ENCODE results near the gene HIP1R.
A peak's percentile ranks its signal among the peaks of the same experiment; 100 is the strongest.
"Not testable (repeated sequence)": the region's sequence is repeated elsewhere in the genome, so short reads cannot be mapped to it uniquely, and the experiment has no call there.

Gene HIP1R, protein sequence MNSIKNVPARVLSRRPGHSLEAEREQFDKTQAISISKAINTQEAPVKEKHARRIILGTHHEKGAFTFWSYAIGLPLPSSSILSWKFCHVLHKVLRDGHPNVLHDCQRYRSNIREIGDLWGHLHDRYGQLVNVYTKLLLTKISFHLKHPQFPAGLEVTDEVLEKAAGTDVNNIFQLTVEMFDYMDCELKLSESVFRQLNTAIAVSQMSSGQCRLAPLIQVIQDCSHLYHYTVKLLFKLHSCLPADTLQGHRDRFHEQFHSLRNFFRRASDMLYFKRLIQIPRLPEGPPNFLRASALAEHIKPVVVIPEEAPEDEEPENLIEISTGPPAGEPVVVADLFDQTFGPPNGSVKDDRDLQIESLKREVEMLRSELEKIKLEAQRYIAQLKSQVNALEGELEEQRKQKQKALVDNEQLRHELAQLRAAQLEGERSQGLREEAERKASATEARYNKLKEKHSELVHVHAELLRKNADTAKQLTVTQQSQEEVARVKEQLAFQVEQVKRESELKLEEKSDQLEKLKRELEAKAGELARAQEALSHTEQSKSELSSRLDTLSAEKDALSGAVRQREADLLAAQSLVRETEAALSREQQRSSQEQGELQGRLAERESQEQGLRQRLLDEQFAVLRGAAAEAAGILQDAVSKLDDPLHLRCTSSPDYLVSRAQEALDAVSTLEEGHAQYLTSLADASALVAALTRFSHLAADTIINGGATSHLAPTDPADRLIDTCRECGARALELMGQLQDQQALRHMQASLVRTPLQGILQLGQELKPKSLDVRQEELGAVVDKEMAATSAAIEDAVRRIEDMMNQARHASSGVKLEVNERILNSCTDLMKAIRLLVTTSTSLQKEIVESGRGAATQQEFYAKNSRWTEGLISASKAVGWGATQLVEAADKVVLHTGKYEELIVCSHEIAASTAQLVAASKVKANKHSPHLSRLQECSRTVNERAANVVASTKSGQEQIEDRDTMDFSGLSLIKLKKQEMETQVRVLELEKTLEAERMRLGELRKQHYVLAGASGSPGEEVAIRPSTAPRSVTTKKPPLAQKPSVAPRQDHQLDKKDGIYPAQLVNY

DNA sequence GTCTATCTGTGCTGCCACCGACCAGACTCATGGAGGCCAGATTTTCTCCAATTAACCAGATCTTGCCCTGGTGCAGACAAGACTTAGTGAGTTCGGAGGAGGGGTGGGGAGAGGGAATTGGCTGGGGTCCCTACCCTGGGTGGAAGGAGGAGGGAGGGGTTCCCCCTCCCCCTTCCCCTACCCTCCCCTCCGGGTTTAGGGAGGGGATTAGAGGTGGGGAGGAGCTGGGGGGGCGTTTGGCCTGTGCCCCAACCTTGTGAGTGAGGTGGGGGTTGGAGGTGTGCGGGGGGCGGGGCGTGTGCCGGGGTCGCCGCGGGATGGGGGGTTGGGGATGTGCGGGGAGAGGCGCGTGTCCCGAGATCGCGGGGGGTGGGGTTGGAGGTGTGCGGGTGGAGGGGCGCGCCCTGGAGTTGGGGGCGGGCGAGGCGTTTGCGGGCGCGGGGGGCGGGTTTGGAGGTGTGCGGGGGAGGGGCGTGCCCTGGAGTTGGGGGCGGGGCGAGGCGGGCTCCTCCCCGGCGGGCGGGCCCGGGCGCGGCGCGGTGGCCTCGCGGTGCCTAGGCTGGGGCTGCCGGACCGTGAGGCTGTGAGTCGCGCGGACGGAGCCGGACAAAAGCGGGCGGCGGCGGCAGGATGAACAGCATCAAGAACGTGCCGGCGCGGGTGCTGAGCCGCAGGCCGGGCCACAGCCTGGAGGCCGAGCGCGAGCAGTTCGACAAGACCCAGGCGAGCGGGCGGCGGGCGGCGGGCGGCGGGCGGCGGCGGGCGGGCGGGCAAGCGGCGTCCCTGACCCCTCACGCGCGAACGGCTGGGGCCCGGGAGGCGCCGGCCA is at the start of gene HIP1R:
Gene HIP1R (plus strand): TSS at position 537 of the 829 bp plus-strand sequence. CDS start 94 bp downstream, at position 631.
- DNase-seq = peak; percentile 54 to 72
- no peak for TF ChIP-seq GATA1 (IDR thresholded peaks at IDR 0.05; ENCODE audit: low read depth, low read length)
- TF ChIP-seq POLR2A (IDR thresholded peaks at IDR 0.05; ENCODE audit: low read length) = no peak

DNA sequence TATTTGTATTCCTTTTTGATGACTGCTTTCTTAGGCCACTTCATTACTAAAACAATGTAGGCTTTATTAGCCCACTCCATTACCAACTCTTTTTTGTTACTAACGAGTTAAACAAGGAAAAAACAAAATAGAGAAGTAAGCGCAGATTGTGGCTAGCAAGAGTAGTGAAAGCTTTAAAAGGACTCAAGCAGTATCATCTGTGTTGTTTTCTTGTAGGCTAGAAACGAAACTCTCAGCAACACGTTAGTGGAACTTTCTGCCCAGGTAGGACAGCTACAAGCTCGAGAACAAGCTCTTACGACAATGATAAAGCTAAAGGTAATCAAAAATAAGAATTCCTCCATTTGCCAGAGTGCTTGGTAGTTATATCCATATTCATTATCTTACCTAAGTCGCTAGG is 49.8 kb upstream of the HIP1R start:
- no peak for TF ChIP-seq GATA1 (IDR thresholded peaks at IDR 0.05; ENCODE audit: low read depth, low read length)
- no peak for TF ChIP-seq POLR2A (IDR thresholded peaks at IDR 0.05; ENCODE audit: low read length)
- DNase-seq = no peak

DNA sequence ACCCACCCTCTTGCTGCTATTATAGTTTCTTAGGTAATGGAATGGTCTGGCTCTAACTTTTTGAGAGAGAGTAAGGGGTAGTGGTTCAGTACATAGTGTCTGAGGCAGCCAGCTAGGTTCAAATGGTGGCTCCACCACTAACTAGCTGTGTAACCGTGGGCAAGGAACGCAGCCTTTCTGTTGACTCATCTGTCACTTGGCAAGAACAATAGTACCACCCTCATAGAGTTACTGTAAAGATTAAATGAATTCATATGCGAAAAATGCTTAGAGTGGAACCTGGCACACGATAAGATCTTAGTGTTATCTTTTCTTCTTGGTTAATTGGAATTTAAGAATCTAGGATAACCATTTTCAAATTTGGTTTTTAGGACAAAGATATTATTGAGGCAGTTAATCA is 46.9 kb upstream of the HIP1R start:
- TF ChIP-seq GATA1 (IDR thresholded peaks at IDR 0.05; ENCODE audit: low read depth, low read length) (no peak), POLR2A (IDR thresholded peaks at IDR 0.05; ENCODE audit: low read length) (no peak)
- DNase-seq = no peak

DNA sequence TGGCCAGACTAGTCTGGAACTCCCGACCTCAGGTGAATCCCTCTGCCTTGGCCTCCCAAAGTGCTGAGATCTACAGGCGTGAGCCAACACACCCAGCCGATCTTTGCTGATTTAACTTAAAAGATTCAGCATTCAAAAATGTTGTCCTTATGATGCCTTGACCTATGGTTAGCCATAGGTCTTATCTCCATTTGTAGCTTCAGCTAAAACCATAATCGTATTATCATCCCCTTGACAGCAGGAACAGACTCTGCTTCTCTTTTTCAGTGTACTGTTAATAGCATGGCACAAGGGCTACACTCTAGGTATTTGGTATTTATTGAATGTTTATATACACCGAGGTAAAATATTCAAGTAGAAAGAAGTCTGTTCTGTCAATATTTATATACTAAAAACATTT is 45.6 kb upstream of the HIP1R start:
- no peak for TF ChIP-seq GATA1 (IDR thresholded peaks at IDR 0.05; ENCODE audit: low read depth, low read length)
- TF ChIP-seq POLR2A (IDR thresholded peaks at IDR 0.05; ENCODE audit: low read length) = no peak
- peak in 1 of 2 experiments; percentile 40 for DNase-seq

DNA sequence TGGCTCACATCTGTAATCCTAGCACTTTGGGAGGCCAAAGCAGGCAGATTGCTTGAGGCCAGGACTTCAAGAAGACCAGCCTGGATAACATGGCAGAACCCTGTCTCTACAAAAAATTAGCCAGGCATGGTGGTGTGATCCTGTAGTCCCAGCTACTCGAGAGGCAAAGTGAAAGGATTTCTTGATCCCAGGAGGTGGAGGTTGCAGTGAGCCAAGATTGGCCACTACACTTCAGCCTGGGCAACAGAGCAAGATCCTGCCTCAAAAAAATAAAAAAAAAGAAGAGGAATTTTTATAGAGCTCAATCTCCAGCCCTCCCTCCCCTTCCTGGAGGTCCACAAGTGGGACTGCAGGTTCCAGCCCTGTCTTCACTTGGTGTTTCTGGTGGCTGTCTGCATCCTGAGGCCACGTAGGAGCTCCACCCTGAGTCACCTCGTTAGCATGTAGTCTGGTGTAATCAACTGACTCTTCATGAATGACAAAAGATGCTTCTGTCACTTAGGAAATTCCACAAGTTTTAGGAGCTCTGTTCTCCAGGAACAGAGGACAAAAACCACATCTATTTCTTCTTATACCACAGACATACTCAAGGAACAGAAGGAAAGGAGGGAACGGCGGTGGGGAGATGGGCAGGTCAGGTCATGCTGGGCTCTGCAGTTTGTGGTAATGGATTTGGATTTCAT is 44.7 kb upstream of the HIP1R start:
- TF ChIP-seq POLR2A (IDR thresholded peaks at IDR 0.05; ENCODE audit: low read length) (no peak), GATA1 (IDR thresholded peaks at IDR 0.05; ENCODE audit: low read depth, low read length) (no peak)
- no peak for DNase-seq

DNA sequence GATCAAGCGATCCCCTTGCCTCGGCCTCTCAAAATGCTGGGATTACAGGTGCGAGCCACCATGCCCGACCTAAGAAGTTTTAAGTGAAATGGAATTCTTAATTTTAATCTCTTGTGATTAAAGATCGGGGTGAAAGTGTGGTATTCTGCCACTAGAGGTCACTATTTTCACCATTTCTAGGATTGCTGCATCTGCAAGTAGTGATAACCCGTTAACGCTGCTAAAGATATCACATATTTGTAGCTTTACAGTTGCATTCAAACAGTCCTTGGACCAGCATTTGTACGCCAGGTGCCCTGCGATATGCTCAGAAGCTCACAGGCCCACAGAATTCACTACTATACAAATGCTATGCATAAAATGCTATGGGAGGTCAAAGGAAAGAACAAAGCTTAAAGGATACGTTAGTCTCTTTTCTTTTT is 41.6 kb upstream of the HIP1R start:
- TF ChIP-seq GATA1 (IDR thresholded peaks at IDR 0.05; ENCODE audit: low read depth, low read length) = no peak
- peak; percentile 87 to 94 for DNase-seq

DNA sequence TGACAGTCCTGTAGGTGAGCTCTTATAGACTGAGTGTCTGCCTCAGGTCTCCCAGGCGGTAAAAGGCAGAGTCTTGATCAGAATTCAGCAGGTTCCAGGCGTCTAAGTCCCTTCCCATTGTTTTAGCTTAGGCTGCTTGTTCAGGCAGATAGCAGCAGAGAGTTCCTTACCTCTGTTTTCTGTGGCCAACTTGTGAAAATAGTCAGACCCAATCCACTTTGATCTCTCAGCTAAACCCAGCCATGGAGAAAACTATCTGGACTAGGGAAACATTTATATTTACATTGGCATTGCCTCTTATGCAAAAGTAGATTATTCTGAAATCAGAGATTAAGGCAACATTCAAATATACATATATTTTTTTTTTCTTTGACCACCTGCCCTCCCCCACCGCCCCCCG is 39.5 kb upstream of the HIP1R start:
- TF ChIP-seq POLR2A (IDR thresholded peaks at IDR 0.05; ENCODE audit: low read length) (no peak), GATA1 (IDR thresholded peaks at IDR 0.05; ENCODE audit: low read depth, low read length) (no peak)
- DNase-seq = no peak

DNA sequence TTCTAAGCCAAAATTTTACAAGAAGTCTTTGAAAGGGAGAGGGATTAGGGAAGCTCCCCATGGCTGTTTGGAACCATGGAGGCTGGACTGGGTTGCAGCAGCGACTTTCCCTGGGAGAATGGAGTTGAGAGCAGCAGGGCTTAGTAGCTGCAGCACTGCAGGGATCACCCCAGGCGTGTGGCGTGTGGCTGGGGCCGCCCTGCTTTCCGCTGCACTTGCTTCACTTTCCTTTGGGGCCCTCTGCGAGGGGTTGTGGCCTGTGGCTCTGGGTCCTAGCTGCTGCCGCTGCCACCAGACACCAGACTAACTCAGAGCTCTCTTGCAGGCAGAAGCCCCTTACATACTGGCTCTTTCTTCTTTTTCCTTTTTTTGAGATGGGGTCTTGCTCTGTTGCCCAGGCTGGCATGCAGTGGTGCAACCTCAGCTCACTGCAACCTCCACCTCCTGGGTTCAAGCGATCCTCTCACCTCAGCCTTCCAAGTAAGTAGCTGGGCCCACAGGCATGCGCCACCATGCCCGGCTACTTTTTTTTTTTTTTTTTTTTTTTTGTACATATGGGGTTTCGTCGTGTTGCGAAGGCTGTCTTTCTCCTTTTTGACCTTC is 35.5 kb upstream of the HIP1R start:
- no peak for DNase-seq
- TF ChIP-seq GATA1 (IDR thresholded peaks at IDR 0.05; ENCODE audit: low read depth, low read length) = no peak

DNA sequence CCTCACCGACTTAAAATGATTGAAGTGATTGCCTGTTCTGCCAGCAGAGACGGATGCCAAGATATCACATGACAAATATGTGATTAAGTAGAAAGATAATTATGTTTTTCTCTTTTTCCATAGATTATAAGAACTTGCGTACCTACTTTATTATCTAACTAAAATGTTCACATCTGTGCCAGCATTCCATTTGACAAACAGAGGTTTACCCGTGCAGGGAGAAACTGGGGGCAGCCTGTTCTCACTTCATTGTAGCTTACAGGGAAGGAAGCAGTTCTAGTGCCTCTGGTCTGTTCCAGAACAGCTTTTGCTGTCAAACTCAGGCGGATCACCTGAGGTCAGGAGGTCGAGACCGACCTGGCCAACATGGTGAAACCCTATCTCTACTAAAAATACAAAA is 31.3 kb upstream of the HIP1R start:
- no peak for TF ChIP-seq POLR2A (IDR thresholded peaks at IDR 0.05; ENCODE audit: low read length)
- TF ChIP-seq GATA1 (IDR thresholded peaks at IDR 0.05; ENCODE audit: low read depth, low read length) = no peak
- no peak for DNase-seq

DNA sequence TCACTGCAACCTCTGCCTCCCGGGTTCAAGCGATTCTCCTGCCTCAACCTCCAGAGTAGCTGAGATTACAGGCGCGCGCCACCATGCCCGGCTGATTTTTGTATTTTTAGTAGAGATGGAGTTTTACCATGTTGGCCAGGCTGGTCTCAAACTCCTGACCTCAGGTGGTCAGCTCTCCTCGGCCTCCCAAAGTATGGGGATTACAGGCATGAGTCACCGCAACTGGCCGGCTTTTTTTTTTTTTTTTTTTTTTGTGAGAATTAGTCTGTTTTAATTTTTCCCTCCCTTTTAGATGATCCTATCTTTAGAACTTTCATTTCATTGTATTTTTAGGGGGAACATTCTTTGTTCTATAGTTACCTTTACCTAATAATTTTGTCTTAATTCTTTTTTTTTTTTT is 30.3 kb upstream of the HIP1R start:
- not testable (repeated sequence) for DNase-seq

DNA sequence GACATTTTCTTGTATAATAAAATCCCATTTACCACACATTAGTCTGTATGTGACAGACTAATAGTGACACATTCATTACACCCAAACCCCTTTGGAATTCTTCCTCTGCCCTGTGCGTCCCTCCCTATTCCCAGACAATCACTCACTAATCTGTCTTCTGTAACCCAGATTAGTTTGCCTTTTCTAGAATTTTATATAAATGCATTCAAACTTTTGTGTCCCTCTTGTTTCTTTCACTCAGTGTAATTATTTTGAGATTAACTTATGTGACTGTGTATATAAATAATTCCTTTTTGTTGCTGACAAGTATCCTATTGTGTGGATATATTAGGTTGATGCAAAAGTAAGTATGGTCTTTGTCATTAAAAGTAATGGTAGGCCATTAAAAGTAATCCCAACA is 27.6 kb upstream of the HIP1R start:
- TF ChIP-seq GATA1 (IDR thresholded peaks at IDR 0.05; ENCODE audit: low read depth, low read length) = no peak
- no peak for TF ChIP-seq POLR2A (IDR thresholded peaks at IDR 0.05; ENCODE audit: low read length)
- no peak for DNase-seq

DNA sequence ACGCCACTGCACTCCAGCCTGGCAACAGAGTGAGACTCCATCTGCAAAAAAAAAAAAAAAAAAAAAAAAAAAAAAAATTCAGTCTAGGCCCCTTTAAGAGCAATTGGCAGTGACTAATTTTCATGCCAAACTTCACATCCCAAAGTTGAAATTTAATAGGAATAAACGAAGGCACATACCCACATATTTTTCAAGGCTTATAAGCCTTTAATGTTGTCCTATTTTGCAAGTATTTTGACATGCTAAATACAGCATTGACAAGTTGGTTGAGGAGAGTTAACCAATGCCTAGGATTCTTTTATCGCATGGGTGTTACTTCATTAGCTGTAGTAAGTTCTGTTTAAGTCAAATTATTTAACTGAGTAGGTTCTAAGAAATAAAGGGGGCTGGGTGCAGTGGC is 23.5 kb upstream of the HIP1R start:
- DNase-seq = no peak
- TF ChIP-seq GATA1 (IDR thresholded peaks at IDR 0.05; ENCODE audit: low read depth, low read length) = no peak
- TF ChIP-seq POLR2A (IDR thresholded peaks at IDR 0.05; ENCODE audit: low read length) = no peak

DNA sequence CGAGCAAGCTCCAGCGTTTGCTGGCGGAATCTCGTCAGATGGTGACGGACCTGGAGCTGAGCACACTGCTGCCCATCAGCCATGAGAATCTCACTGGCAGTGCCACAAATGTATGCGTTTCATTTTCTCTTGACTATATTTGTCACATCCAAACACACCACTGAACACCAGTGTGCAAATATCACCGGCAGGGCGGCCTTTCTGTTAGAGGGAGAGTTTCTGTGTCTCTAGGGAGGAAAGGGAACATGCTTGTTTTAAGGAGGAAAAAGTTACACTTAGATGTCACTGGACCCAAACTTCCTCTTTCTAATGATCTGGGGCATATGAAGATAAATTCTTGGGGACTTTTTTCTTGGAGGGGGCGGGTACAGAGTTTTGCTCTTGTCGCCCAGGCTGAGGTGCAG is 21.9 kb upstream of the HIP1R start:
- no peak for TF ChIP-seq GATA1 (IDR thresholded peaks at IDR 0.05; ENCODE audit: low read depth, low read length)
- TF ChIP-seq POLR2A (IDR thresholded peaks at IDR 0.05; ENCODE audit: low read length) = no peak
- DNase-seq = no peak

Data from erythroblast (primary cell).